Esophagus squamous epithelium (tissue), 5 donors: ENCODE data around the gene XRCC4. TPM values are rescaled to one million over a fixed set of nuclear protein-coding genes. Genes with fewer than 3 reads are reported as not detected.
"Not testable (repeated sequence)": the region's sequence is repeated elsewhere in the genome, so short reads cannot be mapped to it uniquely, and the experiment has no call there.

Source experiments
- DNase-seq: peaks from one replicate; lab custom pipeline; 2025; lab: John Stamatoyannopoulos, UW
- H3K27ac ChIP-seq, 4 donors: fragments of 200-600 bp; sonication (generic); one replicate each; pipeline ENCODE4 v1.5.1; 2016 to 2019; ENCODE audit warnings: mild to moderate bottlenecking in 1 of 4
- H3K27me3 ChIP-seq, 4 donors: fragments of 200-600 bp; sonication (generic); 1 replicate in 3 of 4; 2 replicates in 1 of 4; pipeline versions ENCODE4 v1.5.1 to v1.6.0; 2017 to 2021; ENCODE audit warnings: antibody characterized with exemption in 1 of 4
- H3K36me3 ChIP-seq, 3 donors: fragments of 200-600 bp; sonication (generic); one replicate each; pipeline ENCODE4 v1.5.1; 2016 to 2019
- H3K4me1 ChIP-seq, 3 donors: fragments of 200-600 bp; sonication (generic); one replicate each; pipeline ENCODE4 v1.5.1; 2017 to 2019
- H3K4me3 ChIP-seq, 4 donors: fragments of 200-600 bp; sonication (generic); 1 replicate in 3 of 4; 2 replicates in 1 of 4; pipeline ENCODE4 v1.5.1; 2016 to 2019; ENCODE audit warnings: mild to moderate bottlenecking in 2 of 4, moderate library complexity in 1 of 4
- H3K9me3 ChIP-seq, 3 donors: fragments of 200-600 bp; sonication (generic); one replicate each; pipeline ENCODE4 v1.5.1; 2016 to 2019
- POLR2A ChIP-seq, 4 donors: fragments of 450-650 bp; IDR thresholded peaks; one replicate each; pipeline ENCODE4 v1.6.1; 2017; ENCODE audit warnings: antibody characterized with exemption in 4 of 4, mild to moderate bottlenecking in 4 of 4, moderate library complexity in 3 of 4
- WGBS, 2 donors: methylation state at CpG; one replicate each; pipeline ENCODE4 v1.1.5; 2018; 5-methylcytosine and 5-hydroxymethylcytosine counted together
- intact Hi-C: fragments of 100-400 bp; cut with DNase I; formaldehyde crosslinking; loops from one replicate; pipeline ENCODE4 v1.15.0; 2022
- total RNA-seq, 4 donors: library from RNA; depleted of rRNA; stranded (reverse); fragments of >200 nt; gene quantifications; one replicate each; pipeline ENCODE4 v1.1.0, GENCODE V29; 2016
- TF ChIP-seq, protein P1 (sequence below), 6 experiments: fragments of 450-650 bp in 4 of 6; fragments of 200-600 bp in 2 of 6; sonication (generic) in 2 of 6; IDR thresholded peaks; one replicate each; pipeline ENCODE4 v1.5.1; 2016 to 2019; ENCODE audit warnings: antibody characterized with exemption in 6 of 6, mild to moderate bottlenecking in 4 of 6, moderate library complexity in 4 of 6
- donor health status: DM: yes; HTN: yes; CAD: no.

Gene XRCC4
- total RNA-seq, 4 donors from 2014 or later = 2.9 to 10.3 (median 7.4) TPM

DNA sequence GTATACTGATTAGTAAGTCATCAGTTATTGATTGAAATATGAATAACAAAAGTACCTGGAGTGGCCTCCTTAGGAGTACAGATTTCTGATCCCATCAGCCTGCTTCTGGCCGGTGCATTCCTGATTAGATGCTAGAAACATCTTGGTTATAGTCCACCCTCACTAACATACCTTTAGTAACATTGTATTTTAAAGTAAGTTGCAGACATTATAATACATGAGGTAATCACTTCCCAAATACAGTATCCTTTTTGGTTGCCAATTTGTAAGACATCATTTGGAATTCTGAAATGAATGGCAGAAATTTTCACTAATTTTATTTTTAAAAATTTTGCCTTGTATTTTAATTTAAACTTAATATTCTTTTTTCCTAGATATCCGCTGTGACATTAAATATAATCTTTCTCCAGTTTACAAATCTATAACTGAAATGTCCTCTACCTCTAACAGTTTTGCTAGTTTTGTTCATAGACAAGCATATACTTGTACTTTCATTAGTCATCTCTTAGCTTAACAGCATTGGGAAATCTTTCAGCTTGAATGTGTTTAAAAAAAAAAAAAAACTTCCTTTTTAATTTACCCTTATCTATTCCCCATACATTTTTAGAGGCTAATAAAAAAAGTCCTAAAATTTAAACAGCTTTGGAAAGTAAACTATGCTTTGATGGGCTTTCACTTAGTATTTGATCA is 178.9 kb downstream of the XRCC4 start:
- Histone ChIP-seq H3K4me1 (peaks cover 0 to 33% (median 6%) of the 10 kb centered on the region in 3 donors), H3K27ac (no peak overlapping the region), H3K27me3 (no peaks in the 10 kb centered on the region), H3K4me3 (no peak overlapping the region), H3K36me3 (no peaks in the 10 kb centered on the region), H3K9me3 (no peaks in the 10 kb centered on the region)
- WGBS, 2 donors = 46 to 58% methylated on average over 2 of the region's 2 CpGs
- intact Hi-C loops = no loop called here
- DNase-seq = no peak
- no peak for TF ChIP-seq POLR2A (IDR thresholded peaks at IDR 0.05)
- TF ChIP-seq, protein P1, sequence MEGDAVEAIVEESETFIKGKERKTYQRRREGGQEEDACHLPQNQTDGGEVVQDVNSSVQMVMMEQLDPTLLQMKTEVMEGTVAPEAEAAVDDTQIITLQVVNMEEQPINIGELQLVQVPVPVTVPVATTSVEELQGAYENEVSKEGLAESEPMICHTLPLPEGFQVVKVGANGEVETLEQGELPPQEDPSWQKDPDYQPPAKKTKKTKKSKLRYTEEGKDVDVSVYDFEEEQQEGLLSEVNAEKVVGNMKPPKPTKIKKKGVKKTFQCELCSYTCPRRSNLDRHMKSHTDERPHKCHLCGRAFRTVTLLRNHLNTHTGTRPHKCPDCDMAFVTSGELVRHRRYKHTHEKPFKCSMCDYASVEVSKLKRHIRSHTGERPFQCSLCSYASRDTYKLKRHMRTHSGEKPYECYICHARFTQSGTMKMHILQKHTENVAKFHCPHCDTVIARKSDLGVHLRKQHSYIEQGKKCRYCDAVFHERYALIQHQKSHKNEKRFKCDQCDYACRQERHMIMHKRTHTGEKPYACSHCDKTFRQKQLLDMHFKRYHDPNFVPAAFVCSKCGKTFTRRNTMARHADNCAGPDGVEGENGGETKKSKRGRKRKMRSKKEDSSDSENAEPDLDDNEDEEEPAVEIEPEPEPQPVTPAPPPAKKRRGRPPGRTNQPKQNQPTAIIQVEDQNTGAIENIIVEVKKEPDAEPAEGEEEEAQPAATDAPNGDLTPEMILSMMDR (IDR thresholded peaks at IDR 0.05) = no peak

DNA sequence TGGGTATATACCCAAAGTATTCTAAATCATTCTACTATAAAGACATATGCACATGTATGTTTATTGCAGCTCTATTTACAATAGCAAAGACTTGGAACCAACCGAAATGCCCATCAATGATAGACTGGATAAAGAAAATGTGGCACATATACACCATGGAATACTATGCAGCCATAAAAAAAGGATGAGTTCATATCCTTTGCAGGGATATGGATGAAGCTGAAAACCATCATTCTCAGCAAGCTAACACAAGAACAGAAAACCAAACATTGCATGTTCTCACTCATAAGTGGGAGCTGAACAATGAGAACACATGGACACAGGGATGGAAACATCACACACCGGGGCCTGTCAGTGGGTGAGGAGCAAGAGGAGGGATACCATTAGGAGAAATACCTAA is 180.3 kb downstream of the XRCC4 start:
- H3K27me3 ChIP-seq, H3K4me3 ChIP-seq, H3K27ac ChIP-seq, intact Hi-C loops, H3K36me3 ChIP-seq, H3K9me3 ChIP-seq, DNase-seq: not testable (repeated sequence)
- peaks cover 0 to 33% (median 6%) of the 10 kb centered on the region in 3 donors for H3K4me1 ChIP-seq
- 88 to 100% methylated on average over 2 of the region's 2 CpGs for WGBS, 2 donors

DNA sequence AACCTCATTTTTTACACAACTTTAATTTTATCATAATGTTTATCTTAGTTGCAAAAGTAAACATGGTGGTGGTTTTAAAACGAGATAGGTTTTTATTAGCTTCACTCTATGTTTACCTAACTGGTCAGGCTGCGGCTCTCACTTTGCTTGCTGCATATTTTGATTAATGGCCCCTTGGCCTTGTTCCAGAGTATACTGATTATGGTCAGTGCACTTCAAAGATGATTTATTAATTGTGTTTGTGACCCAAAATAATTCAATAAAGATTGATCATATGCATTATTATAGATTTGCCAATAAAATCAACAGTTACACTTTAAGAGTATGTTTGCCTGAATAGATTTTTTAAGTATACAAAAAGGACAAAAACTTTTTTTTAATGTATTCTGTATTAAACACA is 188.0 kb downstream of the XRCC4 start:
- WGBS, 2 donors = 45% methylated on average over 2 of the region's 2 CpGs
- H3K4me1 ChIP-seq = no peaks in the 10 kb centered on the region
- no peak for TF ChIP-seq POLR2A (IDR thresholded peaks at IDR 0.05)
- TF ChIP-seq, protein P1 (IDR thresholded peaks at IDR 0.05) = no peak
- intact Hi-C loops = no loop called here
- H3K27me3 ChIP-seq = no peaks in the 10 kb centered on the region
- H3K4me3 ChIP-seq = no peak overlapping the region
- no peak for DNase-seq
- no peaks in the 10 kb centered on the region for H3K36me3 ChIP-seq
- H3K9me3 ChIP-seq = no peaks in the 10 kb centered on the region
- no peak overlapping the region for H3K27ac ChIP-seq

DNA sequence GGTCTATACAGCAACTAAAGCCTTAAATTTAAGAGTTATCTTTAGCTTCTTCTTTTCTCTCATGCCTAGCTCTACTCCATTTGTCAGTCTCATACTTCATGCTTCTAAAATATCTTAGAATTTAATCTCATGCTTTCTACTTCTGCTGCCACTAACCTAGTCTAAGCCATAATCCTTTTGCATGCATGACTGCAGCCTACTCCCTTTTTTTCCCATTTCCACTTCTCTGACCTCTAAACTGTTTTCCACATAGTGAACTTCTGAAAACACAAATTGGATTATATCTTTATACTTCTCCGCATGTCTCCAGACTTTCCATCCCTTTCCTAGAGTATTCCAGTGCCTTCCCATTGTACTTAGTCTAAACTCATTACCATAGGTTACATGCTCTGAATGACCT is 193.0 kb downstream of the XRCC4 start:
- no peaks in the 10 kb centered on the region for H3K9me3 ChIP-seq
- no peaks in the 10 kb centered on the region for H3K36me3 ChIP-seq
- H3K4me3 ChIP-seq = no peak overlapping the region
- H3K27ac ChIP-seq = no peak overlapping the region
- H3K27me3 ChIP-seq = no peaks in the 10 kb centered on the region
- 84 to 93% methylated on average over 1 of the region's 1 CpG for WGBS, 2 donors
- intact Hi-C loops = no loop called here
- TF ChIP-seq, protein P1 (IDR thresholded peaks at IDR 0.05) = no peak
- no peak for TF ChIP-seq POLR2A (IDR thresholded peaks at IDR 0.05)
- no peak for DNase-seq
- H3K4me1 ChIP-seq = no peaks in the 10 kb centered on the region

DNA sequence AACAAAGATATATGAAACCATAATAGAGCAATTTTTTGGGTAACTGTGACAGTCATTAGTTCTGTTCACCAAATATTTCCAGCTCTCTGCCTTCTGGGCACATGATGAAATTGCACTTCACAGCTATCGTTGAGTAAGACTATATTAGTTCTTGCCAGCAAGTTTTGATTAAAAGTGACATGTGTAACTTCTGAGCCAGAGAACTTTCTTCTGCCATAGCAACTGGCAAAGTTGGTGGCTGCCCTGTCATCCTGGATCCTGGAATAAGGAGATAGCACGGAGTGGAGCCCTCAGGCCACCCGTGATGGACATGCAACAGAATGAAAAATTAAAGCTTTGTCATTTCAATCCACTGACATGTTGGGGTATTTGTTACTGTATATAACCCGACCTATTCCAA is 199.8 kb downstream of the XRCC4 start:
- no peaks in the 10 kb centered on the region for H3K4me1 ChIP-seq
- H3K27ac ChIP-seq = no peak overlapping the region
- no peaks in the 10 kb centered on the region for H3K27me3 ChIP-seq
- 66 to 76% methylated on average over 4 of the region's 4 CpGs for WGBS, 2 donors
- no peaks in the 10 kb centered on the region for H3K36me3 ChIP-seq
- H3K9me3 ChIP-seq = no peaks in the 10 kb centered on the region
- intact Hi-C loops = no loop called here
- H3K4me3 ChIP-seq = no peak overlapping the region
- no peak for DNase-seq
- no peak for TF ChIP-seq POLR2A (IDR thresholded peaks at IDR 0.05)
- TF ChIP-seq, protein P1 (IDR thresholded peaks at IDR 0.05) = no peak
